Activated T-helper 9 cell treated with anti-CD3 and anti-CD28 coated beads, Interleukin-2, amount 50 U/mL, for 16 hours (primary cell): ENCODE measurements around the gene AADACL4.
"Not testable (repeated sequence)": the region's sequence is repeated elsewhere in the genome, so short reads cannot be mapped to it uniquely, and the experiment has no call there.

Experiments
- DNase-seq: peaks from one replicate; pipeline ENCODE4 v3.0.0-alpha.2; 2020; ENCODE audit warnings: low read depth

The AADACL4 gene

DNA sequence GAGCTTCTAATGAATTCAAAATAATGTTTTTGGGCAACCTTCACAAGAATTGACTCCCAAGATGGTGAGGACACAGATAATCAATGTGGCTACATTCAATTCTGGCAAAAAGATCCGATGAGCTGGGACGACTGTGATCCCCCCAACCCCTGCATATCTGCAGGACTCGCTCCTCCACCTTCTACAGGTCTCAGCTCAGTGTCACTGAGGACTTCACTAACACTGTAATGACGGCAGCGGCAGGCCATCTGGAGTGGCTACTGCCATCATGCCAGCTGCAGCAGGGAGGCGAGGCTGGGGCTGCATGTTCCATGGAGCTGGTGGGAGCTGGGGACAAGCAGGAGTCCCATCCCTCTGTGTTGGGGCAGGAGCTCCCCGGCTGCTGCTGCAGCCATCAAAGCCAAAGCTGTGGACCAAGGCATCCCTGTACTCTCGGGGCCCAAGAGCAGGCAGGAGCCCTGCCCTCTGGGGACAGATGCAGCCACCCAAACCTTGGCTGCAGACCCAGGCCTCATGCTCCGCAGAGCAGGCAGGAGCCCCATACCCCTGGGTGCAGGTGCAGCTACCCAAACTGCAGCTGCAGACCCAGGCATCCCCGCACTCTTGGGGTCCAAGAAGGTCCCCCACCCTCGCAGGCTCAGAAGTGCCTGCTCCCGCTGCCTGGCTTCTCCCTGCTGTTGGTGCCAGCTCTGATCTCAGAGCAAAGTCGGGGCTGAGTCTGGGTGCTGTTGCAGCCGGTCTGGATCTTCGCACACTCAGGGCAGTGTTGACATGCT, 13.7 kb upstream of the AADACL4 start:
- DNase-seq, result no peak

DNA sequence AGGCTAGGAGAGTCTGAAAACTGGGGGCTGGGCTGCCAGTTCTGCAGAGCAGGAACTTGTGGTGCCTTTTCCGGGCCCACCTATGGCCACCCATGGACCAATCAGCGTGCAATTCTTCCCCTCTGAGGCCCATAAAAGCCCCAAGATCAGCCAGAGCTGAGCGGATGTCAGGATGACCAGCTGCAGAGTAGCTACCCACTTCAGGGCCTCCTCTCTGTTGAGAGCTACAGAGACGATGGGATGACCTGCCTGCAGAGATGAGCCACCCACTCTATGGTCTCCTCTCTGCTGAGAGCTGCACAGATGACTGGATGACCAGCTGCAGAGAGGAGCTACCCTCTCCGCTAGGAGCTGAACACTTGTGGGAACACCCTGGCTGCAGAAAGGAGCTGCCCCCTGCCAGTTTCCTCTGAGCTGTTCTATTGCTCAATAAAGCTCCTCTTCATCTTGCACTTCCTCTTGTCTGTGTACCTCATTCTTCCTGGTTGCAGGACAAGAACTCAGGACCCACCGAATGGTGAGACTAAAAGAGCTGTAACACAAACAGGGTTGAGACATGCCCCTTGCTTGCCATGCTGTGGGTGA, 12.8 kb upstream of the AADACL4 start:
- no peak for DNase-seq

DNA sequence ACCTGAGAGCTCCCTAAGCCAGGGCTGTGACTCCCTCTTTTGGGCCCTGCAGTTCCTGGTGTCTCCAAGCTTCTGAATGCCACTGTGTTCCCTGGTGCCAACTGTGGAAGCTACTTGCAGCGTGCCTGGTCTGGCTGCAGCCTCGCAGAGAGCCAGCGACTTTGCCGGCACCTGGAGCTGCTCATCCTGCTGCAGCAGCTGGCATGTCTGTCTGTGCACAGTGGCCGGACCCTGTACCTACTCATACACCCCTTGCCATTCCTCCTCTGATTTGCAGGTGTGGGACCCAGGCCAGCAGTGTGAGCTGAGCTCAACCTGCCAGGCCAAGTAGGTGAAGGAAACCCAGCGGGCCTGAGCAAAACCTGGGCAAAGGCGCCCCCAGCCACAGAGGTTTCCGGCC, 12.3 kb upstream of the AADACL4 start:
- no peak for DNase-seq

DNA sequence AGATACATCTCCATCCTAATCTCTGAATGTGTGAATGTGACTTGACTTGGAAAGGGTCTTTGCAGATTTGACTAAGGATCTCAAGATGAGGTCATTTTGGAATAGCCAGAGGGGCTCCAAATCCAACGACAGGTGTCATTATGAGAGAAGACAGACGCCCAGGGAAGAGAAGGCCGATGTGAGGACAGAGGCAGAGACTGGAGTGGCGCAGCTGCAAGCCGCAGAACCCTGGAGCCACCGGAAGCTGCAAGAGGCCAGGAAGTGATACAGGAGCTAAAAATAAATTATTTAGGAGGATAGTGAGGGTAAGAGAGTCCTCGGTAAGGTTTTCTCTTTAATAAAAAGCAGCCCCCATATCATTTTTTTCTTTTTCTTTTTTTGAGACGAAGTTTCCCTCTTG, 9.7 kb upstream of the AADACL4 start:
- DNase-seq, result no peak

DNA sequence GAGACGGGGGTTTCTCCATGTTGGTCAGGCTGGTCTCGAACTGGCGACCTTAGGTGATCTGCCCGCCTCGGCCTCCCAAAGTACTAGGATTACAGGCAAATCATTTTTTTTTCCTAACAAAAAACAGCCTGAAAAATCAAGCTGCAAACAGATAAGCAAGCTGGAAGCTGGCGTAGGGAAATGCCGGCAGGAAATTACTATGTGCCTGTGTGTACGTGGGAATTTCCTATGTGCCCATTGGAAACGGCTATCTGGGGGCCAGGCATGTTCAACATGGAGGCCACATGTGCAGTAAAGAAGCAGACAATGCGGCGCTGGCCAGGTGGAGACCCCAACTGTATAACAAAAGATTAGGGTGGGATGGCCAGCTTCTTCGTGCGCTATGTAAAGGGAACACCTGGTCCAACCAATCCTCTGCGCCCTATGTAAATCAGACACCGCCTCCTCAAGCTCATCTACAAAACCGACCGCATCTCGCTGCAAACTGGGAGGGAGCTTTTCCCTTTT, 9.1 kb upstream of the AADACL4 start:
- DNase-seq, result no peak

DNA sequence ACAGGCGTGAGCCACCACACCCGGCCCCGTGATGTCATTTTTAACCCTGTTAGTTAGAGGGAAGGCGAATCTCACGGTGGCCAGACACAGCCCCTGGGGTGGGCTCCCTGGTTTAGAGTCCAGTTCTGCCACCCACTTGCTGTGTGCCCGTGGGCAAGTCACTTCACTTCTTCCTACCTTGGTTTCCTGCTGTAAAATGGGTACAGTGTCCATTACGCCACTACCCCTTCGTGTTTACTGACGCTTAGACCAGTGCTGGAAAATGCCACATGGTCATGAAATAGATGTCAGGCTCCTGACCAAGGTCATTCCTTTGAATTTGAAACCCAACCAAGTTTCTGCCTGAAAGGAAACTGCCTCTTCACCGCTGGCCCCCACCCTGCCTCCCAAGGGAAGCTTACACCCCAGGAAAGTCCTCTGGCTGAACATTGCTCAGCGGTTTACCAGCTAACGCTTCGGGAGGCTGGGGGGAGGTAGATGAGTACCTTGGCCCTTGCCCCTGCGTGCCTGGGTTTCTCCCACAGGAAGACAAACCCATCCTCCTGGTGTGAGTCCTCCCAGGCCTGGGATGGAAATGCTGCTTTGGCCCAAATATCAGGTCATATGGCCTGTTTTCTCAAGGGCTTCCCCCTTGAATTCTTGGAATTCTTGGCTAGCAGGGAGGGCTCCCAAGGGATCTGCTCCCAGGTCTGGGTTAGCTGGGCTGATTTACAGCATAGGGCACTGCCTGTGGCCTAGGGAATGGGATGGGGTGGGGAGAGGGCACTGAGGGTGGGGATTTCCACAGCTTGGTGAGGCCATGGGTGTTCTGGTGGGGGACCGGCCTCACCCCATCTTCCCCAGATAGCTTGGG, 7.6 kb upstream of the AADACL4 start:
- no peak for DNase-seq

DNA sequence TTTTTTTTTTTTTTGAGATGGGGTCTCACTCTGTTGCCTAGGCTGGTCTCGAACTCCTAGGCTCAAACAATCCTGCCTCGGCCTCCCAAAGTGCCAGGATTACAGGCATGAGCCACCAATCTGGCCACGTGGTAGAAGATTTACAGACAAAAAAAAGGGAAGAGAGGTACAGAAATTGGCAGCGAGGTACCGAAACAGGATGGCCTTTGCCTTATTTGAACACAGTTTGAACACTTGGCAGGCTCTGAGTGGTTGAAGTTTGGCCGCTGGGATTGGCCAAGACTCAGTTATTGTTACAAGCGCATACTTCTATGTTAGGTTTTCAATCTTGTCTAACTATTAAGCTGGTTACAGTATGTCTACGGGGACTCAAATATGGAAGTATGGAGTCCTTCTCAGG, 6.2 kb upstream of the AADACL4 start:
- no peak for DNase-seq

DNA sequence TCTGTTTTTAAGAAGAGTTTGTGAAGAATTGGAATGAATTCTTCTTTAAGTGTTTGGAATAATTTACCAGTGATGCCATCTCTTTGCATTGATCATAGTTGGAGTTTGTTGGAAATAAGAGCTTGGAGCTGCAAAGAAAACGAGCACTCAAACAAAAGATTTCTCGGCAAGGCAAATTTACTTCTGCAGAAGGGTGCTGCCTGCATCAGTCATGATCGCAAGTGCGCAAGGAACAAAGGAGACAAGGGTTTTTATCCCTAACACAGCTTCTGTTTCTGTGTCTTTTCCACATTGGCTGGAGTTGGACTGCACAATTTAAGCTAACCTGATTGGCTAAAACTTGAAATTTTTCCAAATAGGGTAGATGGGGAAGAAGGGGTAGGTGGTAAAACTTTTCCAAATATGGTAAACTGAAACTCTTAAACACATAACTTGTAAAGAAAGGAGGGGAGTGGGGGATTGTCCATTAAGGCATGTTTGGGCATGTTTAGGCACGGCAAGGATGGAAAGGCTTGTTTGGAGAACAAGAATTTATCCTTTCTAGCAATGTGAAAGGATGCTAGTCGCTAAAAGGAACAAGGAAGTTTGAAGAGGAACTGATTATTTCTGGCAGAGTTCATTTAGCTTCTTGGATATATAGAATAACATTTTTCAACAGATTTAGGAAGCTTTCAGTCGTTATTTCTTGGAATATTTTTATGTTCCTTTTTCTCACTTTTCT, 3.5 kb upstream of the AADACL4 start:
- DNase-seq, result no peak

DNA sequence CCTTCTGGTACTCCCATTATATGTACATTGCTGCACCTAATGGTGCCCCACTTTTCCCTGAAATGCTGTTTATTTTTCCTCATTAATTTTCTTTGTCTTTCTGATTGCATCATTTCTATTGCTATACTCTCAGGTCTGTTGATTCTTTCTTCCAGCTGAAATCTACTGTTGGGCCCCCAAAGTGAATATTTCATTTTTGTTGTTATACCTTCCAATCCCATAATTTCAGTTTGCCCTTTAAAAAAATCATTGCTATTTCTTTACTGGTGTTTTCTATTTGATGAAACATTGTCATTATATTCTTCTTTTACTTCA, 3.0 kb upstream of the AADACL4 start:
- DNase-seq, result no peak

DNA sequence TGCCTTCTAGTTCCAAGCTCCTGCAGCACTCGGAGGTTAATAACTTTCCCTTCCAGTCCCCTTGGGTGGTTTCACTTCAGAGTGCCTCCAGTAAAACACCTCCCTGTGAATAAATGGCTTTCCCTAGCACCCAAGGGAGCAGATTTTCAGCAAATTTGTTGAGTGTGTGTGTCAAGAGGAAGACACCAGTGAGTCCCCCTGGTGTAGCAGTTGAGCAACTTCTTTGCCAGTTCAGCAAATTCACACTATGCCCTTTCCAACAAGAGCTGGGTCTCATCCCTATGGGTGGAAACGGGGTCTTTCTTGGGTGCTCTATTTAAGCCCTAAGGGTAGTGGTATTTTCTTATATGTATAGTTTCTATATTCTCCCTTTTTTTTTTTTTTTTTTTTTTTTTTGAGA, 806 bp upstream of the AADACL4 start:
- DNase-seq, result no peak

DNA sequence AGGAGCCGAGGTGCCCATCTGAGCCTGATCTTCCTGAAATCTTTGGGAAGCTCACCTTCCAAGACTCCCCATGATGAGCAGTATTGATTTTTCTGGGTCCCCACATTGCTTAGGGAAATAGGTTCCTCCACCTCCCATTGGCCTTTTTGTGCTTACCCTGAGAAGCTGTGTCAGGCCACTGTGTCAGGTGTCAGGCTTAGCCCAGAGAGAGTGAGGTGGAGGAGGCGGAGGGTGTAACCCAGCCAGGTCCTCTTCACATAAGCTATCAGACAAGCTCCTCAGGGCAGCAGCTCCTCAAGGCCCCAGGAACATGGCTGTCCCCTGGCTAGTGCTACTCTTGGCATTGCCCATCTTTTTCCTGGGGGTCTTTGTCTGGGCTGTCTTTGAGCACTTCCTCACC, 352 bp downstream of the AADACL4 start:
- DNase-seq, result no peak

DNA sequence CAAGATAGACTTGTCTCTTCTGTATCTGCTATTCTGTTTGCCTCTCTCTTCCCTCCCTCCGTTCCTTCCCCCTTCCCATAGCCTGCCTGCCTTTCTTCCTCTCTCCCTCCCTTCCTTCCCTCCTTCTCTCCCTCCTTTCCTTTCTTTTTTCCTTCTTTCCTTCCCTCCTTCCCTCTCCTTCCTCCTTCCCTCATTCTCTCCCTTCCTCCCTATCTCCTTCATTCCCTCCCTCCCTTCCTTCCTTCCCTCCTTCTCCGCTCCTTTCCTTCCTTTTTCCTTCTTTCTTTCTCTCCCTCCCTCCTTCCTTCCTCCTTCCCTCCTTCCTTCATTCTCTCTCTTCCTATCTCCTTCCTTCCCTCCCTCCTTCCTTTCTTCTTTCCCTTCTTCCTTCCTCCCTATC, 944 bp downstream of the AADACL4 start:
- DNase-seq, result no peak

DNA sequence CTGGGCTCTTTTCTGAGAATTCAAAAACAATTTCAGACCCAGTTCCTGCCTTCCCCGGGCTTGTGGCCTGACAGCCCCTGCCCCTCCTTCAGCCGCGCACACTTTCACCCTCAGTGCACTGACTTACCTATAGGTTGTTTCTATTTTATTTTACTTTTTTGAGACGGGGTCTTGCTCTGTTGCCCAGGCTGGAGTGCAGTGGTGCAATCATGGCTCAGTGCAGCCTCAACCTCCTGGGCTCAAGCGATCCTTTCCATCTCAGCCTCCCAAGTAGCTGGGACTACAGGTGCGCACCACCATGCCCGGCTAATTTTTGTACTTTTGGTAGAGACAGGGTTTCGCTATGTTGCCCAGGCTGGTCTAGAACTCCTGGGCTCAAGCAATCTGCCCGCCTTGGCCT, 1.5 kb downstream of the AADACL4 start:
- not testable (repeated sequence) for DNase-seq

DNA sequence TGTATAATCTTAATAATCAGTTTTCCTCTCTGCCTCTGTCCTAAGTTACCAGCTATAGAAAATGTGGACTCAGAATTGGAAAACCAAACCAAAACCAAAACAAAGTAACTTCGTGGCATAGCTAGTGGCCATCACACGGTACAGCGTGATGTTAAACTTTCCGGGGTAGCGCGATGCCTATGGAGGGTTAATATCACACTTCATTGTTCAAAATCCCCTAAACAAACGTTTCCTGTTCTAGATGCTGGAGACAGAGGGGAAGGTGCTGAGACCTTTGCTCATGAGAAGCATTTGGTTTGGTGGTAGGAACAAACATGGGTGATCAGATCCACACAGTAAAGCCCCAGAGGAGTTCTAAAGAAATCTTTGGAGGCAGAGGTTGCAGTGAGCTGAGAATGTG, 4.9 kb downstream of the AADACL4 start:
- DNase-seq, result no peak

DNA sequence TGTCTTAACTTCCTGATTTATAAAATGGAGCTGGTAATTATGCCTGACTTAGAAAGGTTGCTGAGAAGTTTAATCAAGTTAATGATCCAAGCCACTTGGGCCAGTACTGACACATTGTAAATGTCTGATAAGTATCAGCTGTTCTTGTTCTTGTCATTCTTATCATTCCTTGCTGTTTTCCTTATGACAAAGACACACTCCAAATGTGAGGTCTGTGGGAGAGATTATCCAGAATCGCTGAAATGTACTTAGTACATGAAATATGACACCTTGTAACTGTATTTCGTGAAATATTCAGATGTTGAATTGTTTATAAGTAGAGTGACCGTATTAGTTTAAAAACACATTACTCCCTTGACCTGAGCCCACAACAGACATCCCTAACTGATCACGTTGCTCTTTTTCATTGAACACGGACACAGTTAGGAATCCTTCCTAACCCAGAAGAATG, 6.1 kb downstream of the AADACL4 start:
- DNase-seq, result no peak

DNA sequence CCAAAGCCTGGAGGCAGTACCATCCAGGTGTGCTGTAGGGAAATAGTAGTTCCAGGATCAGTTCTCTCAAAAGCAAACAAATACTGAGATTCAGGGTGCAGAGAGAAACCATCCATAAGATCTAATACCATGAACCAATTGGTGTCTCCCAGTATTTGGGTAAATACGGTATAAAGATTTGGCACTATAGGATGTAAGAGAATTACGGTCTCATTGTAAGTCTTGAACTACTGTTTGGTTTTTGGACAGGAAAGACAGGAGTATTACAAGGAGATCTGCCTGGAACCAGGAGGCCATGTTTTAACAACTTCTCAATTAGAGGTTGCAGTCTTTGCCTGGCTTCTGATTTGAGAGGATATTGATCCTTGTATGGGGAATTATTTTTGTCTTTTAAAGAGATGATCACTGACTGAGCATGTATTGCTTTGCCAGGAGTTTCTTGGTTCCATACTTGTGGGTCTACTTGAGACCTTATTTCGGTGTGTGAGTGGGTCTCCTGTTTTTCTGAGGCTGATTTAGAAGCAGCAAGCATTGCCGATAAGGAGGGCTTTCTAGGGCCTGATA, 10.2 kb downstream of the AADACL4 start:
- no peak for DNase-seq

DNA sequence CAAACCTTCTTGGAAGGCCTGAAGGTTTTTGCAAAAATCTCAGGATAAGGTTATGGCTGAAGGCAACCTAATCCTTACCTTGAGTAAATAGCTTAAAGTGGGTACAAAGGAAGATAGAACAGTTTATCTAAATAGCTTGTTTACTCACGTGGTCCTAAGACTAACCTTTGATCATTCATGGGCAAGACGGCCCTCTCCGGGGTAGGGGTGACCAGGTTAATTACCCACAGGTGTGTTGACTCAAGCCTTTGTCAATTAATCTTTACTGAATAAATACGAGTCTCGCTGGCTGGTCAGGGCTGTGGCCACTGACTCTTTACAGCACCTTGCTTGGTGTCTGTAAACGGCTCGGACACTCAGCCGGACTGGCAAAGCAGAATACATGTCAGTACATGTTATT, 10.8 kb downstream of the AADACL4 start:
- DNase-seq, result no peak

DNA sequence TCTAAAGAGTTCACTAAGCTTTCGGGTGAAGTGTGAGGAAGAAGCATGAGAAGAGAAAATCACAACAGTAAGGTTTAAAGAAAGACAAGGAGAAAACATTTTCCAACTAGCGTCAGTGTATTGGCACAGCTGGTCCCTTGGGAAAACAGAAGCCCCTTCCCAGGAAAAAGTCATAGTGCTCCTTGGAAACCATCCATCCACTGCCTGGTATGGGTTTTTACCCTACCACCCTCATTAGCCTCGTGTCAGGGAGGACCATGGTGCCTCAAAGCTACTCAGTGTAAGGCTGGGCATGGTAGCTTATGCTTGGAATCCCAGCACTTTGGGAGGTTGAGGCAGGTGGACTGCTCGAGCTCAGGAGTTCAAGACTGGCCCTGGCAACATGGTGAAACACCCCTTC, 12.7 kb downstream of the AADACL4 start:
- DNase-seq, result no peak

DNA sequence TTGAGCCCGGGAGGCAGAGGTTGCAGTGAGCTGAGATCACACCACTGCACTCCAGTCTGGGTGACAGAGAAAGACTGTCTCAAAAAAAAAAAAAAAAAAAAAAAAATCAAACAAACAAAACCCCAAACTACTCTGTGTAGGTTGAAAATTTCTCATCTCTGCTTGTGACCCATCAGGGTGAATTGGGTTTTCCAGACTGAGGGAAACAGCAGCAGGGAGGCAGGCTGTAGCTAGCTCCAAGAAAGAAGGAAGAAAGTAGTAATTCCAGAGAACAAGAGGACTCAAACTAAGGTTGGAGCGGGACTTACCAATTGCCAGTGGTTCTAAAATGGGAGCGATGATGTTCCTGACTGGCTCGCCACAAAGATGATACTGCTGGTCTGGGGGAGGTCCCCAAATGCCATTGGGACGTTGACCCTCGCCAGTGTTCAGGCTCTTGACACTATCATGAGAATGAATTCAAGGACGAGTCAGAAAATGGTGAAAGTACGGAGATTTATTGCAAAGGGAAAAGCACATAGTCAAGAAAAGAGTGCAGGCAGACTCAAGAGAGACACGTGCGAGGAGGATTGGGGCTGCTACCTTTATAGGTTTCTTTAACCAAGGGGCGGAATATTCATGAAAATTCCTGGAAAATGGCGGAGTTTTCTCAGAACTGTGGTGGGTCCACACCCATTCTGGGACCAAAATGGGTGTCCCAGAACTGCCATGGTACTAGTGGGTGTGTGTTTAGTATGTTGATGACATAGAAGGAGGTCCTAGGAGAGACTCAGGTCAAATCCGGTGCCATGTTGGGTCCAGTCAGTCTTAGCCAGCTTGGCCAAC, 13.4 kb downstream of the AADACL4 start:
- DNase-seq, result no peak

DNA sequence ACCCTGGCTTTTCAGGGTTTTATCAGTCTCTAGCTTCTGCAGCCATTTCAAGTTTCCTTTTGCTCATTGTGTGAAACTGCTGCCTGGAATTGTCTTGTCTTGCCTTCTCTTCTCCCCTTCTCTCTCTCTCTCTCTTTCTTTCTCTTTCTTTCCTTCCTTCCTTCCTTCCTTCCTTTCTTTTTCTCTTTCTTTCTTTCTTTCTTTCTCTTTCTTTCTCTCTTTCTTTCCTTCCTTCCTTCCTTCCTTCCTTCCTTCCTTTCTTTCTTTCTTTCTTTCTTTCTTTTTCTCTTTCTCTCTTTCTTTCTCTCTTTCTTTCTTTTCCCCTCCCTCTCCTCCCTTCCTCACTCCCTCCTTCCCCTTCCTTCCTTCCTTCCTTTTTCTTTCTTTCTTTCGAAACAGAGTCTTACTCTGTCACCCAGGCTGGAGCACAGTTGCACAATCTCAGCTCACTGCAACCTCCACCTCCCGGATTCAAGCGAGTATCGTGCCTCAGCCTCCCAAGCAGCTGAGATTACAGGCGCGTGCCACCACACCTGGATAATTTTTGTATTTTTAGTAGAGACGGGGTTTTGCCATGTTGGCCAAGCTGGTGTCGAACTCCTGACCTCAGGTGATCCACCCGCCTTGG, 14.1 kb downstream of the AADACL4 start:
- not testable (repeated sequence) for DNase-seq
